Activated CD4-positive, alpha-beta T cell treated with anti-CD3 and anti-CD28 coated beads for 36 hours (primary cell): ENCODE data around the gene NEK6. TPM values are rescaled to one million over a fixed set of nuclear protein-coding genes. Genes with fewer than 3 reads are reported as not detected.

ENCODE experiments used
- ATAC-seq: fragments of 200-7000 bp; cut with Tn5 transposase; one replicate; pipeline ENCODE4 v1.10.0; 2021; ENCODE audit warnings: mild to moderate bottlenecking, moderate library complexity
- CTCF ChIA-PET: fragments of 350-600 bp; sonication (Branson Sonifier 250); formaldehyde crosslinking; loops from one replicate; lab custom pipeline; 2021; ENCODE audit warnings: antibody characterized with exemption; lab: Charles Lee
- POLR2A ChIA-PET: fragments of 350-600 bp; sonication (Branson Sonifier 250); formaldehyde crosslinking; loops from one replicate; lab custom pipeline; 2021; ENCODE audit warnings: antibody characterized with exemption, inconsistent platforms; lab: Charles Lee
- DNase-seq: peaks from one replicate; pipeline ENCODE4 v3.0.0-alpha.2; 2020
- H3K27ac Mint-ChIP-seq: one replicate; pipeline ENCODE4 v1.8.0; 2021; ENCODE audit warnings: mixed read lengths
- H3K27me3 Mint-ChIP-seq: one replicate; pipeline ENCODE4 v1.8.0; 2021; ENCODE audit warnings: mixed read lengths
- H3K36me3 Mint-ChIP-seq: one replicate; pipeline ENCODE4 v1.8.0; 2021; ENCODE audit warnings: low read depth, mixed read lengths
- H3K4me1 Mint-ChIP-seq: one replicate; pipeline ENCODE4 v1.8.0; 2021; ENCODE audit warnings: mixed read lengths
- H3K4me3 Mint-ChIP-seq: one replicate; pipeline ENCODE4 v1.8.0; 2021; ENCODE audit warnings: mild to moderate bottlenecking, moderate library complexity, mixed read lengths
- H3K9me3 Mint-ChIP-seq: one replicate; pipeline ENCODE4 v1.8.0; 2021; ENCODE audit warnings: low read depth, mixed read lengths
- intact Hi-C, 2 experiments: fragments of 100-400 bp; cut with DNase I in 1 of 2; cut with micrococcal nuclease in 1 of 2; formaldehyde crosslinking; loops; one replicate each; pipeline versions ENCODE4 v1.14.2 to v1.15.1; 2022 to 2024; cut with DNase I, micrococcal nuclease
- total RNA-seq, 2 experiments: library from RNA; stranded (reverse); gene quantifications; one replicate each; pipeline ENCODE4 v1.2.3, GENCODE V29; 2021

The NEK6 gene
- total RNA-seq, 2 experiments from 2014 or later, result 6.4 to 10.1 TPM

- intact Hi-C loops, result no loop called here
- no peaks in the 10 kb centered on the region for H3K4me1 Mint-ChIP-seq
- DNase-seq (no peak), ATAC-seq (no peak)
- no peak overlapping the region for H3K4me3 Mint-ChIP-seq
- CTCF ChIA-PET, result interaction anchor here (0.6 kb wide), 1 partner anchor 1261 kb away, joined by 3 read pairs; no protein-coding TSS in a partner anchor
- H3K9me3 Mint-ChIP-seq, result no peaks in the 10 kb centered on the region
- POLR2A ChIA-PET, result no interaction called here
- H3K27me3 Mint-ChIP-seq, result no peaks in the 10 kb centered on the region
- no peak overlapping the region for H3K27ac Mint-ChIP-seq
- H3K36me3 Mint-ChIP-seq, result peaks cover 8% of the 10 kb centered on the region
These were observed 89.6 kb downstream of the NEK6 start for GRCh38 chr9:124347206-124347967.

- no peak overlapping the region for H3K4me3 Mint-ChIP-seq
- no peaks in the 10 kb centered on the region for H3K27me3 Mint-ChIP-seq
- H3K27ac Mint-ChIP-seq, result no peak overlapping the region
- ChIA-PET CTCF (interaction anchor here (0.6 kb wide), 1 partner anchor 1260 kb away, joined by 3 read pairs; no protein-coding TSS in a partner anchor), POLR2A (no interaction called here)
- no peak for DNase-seq
- H3K9me3 Mint-ChIP-seq, result no peaks in the 10 kb centered on the region
- intact Hi-C loops, result no loop called here
- peaks cover 12% of the 10 kb centered on the region for H3K36me3 Mint-ChIP-seq
- H3K4me1 Mint-ChIP-seq, result no peaks in the 10 kb centered on the region
- ATAC-seq, result no peak
These were observed 90.2 kb downstream of the NEK6 start for GRCh38 chr9:124347968-124348358.

- DNase-seq (no peak), ATAC-seq (no peak)
- CTCF ChIA-PET, result interaction anchor here (0.5 kb wide), 1 partner anchor 39 kb away, joined by 3 read pairs; no protein-coding TSS in a partner anchor
- Mint-ChIP-seq H3K36me3 (peaks cover 12% of the 10 kb centered on the region), H3K27me3 (no peaks in the 10 kb centered on the region), H3K4me1 (no peaks in the 10 kb centered on the region), H3K4me3 (no peak overlapping the region), H3K27ac (no peak overlapping the region), H3K9me3 (no peaks in the 10 kb centered on the region)
- POLR2A ChIA-PET, result no interaction called here
- intact Hi-C loops, result no loop called here
These were observed 90.6 kb downstream of the NEK6 start for GRCh38 chr9:124348363-124348762.

- intact Hi-C loops, result no loop called here
- ATAC-seq (no peak), DNase-seq (no peak)
- Mint-ChIP-seq H3K4me1 (no peaks in the 10 kb centered on the region), H3K4me3 (no peak overlapping the region), H3K27ac (no peak overlapping the region), H3K9me3 (no peaks in the 10 kb centered on the region), H3K36me3 (peaks cover 12% of the 10 kb centered on the region), H3K27me3 (no peaks in the 10 kb centered on the region)
- ChIA-PET POLR2A (no interaction called here), CTCF (interaction anchor here (0.5 kb wide), 1 partner anchor 39 kb away, joined by 3 read pairs; no protein-coding TSS in a partner anchor)
These were observed 91.1 kb downstream of the NEK6 start for GRCh38 chr9:124348831-124349230.

GRCh38 chr9:124349267-124349666, 91.5 kb downstream of the NEK6 start:
- Mint-ChIP-seq H3K27ac (no peak overlapping the region), H3K36me3 (peaks cover 12% of the 10 kb centered on the region), H3K4me3 (no peak overlapping the region), H3K4me1 (no peaks in the 10 kb centered on the region), H3K27me3 (no peaks in the 10 kb centered on the region), H3K9me3 (no peaks in the 10 kb centered on the region)
- ATAC-seq (no peak), DNase-seq (no peak)
- POLR2A ChIA-PET, result no interaction called here
- intact Hi-C loops, result no loop called here
- CTCF ChIA-PET, result no interaction called here

GRCh38 chr9:124349675-124350493, 92.1 kb downstream of the NEK6 start:
- Mint-ChIP-seq H3K36me3 (peaks cover 12% of the 10 kb centered on the region), H3K4me3 (no peak overlapping the region), H3K4me1 (no peaks in the 10 kb centered on the region), H3K9me3 (no peaks in the 10 kb centered on the region), H3K27ac (no peak overlapping the region), H3K27me3 (no peaks in the 10 kb centered on the region)
- CTCF ChIA-PET, result no interaction called here
- DNase-seq (no peak), ATAC-seq (no peak)
- POLR2A ChIA-PET, result no interaction called here
- intact Hi-C loops, result no loop called here

GRCh38 chr9:124350494-124351263, 92.9 kb downstream of the NEK6 start:
- no peaks in the 10 kb centered on the region for H3K27me3 Mint-ChIP-seq
- peaks cover 12% of the 10 kb centered on the region for H3K36me3 Mint-ChIP-seq
- H3K4me1 Mint-ChIP-seq, result no peaks in the 10 kb centered on the region
- no peaks in the 10 kb centered on the region for H3K9me3 Mint-ChIP-seq
- ChIA-PET POLR2A (no interaction called here), CTCF (interaction anchor here (0.5 to 1.4 kb wide), 2 partner anchors 11 to 39 kb away, joined by 3 to 5 read pairs; no protein-coding TSS in a partner anchor)
- no peak for DNase-seq
- intact Hi-C loops, result no loop called here
- ATAC-seq, result no peak
- no peak overlapping the region for H3K27ac Mint-ChIP-seq
- H3K4me3 Mint-ChIP-seq, result no peak overlapping the region

GRCh38 chr9:124351672-124352468, 94.1 kb downstream of the NEK6 start:
- POLR2A ChIA-PET, result no interaction called here
- H3K36me3 Mint-ChIP-seq, result peaks cover 12% of the 10 kb centered on the region
- intact Hi-C loops, result no loop called here
- H3K9me3 Mint-ChIP-seq, result no peaks in the 10 kb centered on the region
- no peak overlapping the region for H3K27ac Mint-ChIP-seq
- CTCF ChIA-PET, result interaction anchor here (1.4 kb wide), 1 partner anchor 10 kb away, joined by 5 read pairs; no protein-coding TSS in a partner anchor
- H3K27me3 Mint-ChIP-seq, result no peaks in the 10 kb centered on the region
- H3K4me1 Mint-ChIP-seq, result no peaks in the 10 kb centered on the region
- ATAC-seq (no peak), DNase-seq (no peak)
- H3K4me3 Mint-ChIP-seq, result no peak overlapping the region

GRCh38 chr9:124352616-124353015, 94.9 kb downstream of the NEK6 start:
- H3K36me3 Mint-ChIP-seq, result peaks cover 12% of the 10 kb centered on the region
- no peaks in the 10 kb centered on the region for H3K9me3 Mint-ChIP-seq
- peak overlapping the region; percentile 31 for H3K27ac Mint-ChIP-seq
- ChIA-PET CTCF (no interaction called here), POLR2A (no interaction called here)
- no peaks in the 10 kb centered on the region for H3K27me3 Mint-ChIP-seq
- no peak for ATAC-seq
- intact Hi-C loops, result no loop called here
- H3K4me1 Mint-ChIP-seq, result peaks cover 7% of the 10 kb centered on the region
- H3K4me3 Mint-ChIP-seq, result no peak overlapping the region
- no peak for DNase-seq

GRCh38 chr9:124353166-124353768, 95.5 kb downstream of the NEK6 start:
- ChIA-PET CTCF (interaction anchor here (0.7 kb wide), 1 partner anchor 951 kb away, joined by 3 read pairs; no protein-coding TSS in a partner anchor), POLR2A (no interaction called here)
- ATAC-seq, result no peak
- Mint-ChIP-seq H3K4me3 (no peak overlapping the region), H3K27me3 (no peaks in the 10 kb centered on the region), H3K4me1 (peaks cover 12% of the 10 kb centered on the region), H3K36me3 (peaks cover 12% of the 10 kb centered on the region), H3K9me3 (no peaks in the 10 kb centered on the region), H3K27ac (no peak overlapping the region)
- intact Hi-C loops, result no loop called here
- no peak for DNase-seq
